Fibroblast of mammary gland (primary cell): ENCODE data around the gene ZBTB14.

Experiments
- DNase-seq: peaks from one replicate; pipeline ENCODE4 v3.0.0-alpha.2; 2010; ENCODE audit warnings: low read depth
- H3K4me3 ChIP-seq: 2 replicates; pipeline ENCODE4 v1.5.1; 2011; ENCODE audit warnings: low read depth, mild to moderate bottlenecking, low read length, moderate library complexity; ENCODE audit not compliant: control insufficient read depth
- TF ChIP-seq, protein P1 (sequence below): conservative IDR thresholded peaks from 2 replicates; pipeline ENCODE4 v1.5.1; 2011; ENCODE audit warnings: low read depth, low read length, inconsistent platforms; ENCODE audit not compliant: control insufficient read depth, insufficient read depth

ZBTB14 gene

DNA sequence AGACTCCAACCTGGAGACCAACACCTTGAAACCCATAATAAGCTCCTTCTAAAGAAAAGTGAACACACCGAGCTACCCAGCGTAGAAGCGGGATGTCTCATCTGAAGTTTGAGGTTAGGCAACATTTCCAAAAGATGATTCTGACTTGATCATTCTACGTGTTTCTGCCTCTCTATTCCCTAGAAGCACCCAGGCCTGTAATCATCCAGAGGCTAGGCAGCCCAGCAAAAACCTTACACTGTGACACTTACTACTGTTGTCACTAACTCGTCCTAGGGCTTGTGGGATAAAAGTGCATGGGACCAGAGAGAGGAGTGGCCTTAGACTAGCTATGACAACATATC is 1.4 kb downstream of the ZBTB14 start:
- TF ChIP-seq, protein P1, sequence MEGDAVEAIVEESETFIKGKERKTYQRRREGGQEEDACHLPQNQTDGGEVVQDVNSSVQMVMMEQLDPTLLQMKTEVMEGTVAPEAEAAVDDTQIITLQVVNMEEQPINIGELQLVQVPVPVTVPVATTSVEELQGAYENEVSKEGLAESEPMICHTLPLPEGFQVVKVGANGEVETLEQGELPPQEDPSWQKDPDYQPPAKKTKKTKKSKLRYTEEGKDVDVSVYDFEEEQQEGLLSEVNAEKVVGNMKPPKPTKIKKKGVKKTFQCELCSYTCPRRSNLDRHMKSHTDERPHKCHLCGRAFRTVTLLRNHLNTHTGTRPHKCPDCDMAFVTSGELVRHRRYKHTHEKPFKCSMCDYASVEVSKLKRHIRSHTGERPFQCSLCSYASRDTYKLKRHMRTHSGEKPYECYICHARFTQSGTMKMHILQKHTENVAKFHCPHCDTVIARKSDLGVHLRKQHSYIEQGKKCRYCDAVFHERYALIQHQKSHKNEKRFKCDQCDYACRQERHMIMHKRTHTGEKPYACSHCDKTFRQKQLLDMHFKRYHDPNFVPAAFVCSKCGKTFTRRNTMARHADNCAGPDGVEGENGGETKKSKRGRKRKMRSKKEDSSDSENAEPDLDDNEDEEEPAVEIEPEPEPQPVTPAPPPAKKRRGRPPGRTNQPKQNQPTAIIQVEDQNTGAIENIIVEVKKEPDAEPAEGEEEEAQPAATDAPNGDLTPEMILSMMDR, result no peak
- peak overlapping the region; percentile 77 for H3K4me3 ChIP-seq
- peak; percentile 34 for DNase-seq

DNA sequence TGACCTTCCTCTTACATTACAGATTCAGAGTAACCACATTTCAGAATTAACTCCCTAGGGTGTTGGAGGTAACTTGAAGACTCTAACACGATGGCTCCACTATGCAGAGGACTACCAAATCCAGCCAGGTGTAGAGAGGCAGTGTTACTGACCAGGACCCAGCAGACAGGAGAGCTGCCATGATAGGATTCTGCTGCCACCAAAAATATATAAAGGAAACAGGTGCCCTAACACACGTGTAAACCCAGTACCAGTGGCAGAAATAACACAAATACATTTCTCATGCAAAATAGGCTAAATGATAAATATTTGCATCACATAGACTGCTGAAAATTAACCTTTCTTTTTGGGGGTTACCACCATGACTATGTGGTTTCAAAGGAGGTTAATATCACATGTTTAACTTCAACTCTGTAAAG is 7.0 kb downstream of the ZBTB14 start:
- TF ChIP-seq, protein P1, result no peak
- no peak overlapping the region for H3K4me3 ChIP-seq
- DNase-seq, result no peak

DNA sequence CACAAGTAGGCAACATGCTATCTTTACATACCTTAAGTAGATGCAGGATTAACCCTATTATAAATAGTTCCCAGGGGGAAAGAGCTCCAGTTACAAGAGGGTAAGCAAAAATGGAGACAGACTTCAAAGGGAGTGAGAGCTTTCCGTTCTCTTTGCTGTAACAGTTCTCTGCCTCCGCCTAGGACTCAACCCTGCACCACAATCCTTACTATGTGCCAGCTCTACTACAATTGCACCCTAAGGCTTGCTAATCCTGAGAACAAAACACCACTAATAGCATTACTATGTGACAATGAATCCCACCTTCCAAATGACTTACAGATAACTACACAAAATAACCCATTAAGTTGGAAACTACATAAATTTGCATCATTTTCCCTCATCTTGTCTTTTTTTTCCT is 7.7 kb downstream of the ZBTB14 start:
- TF ChIP-seq, protein P1, result no peak
- no peak for DNase-seq
- H3K4me3 ChIP-seq, result no peak overlapping the region

DNA sequence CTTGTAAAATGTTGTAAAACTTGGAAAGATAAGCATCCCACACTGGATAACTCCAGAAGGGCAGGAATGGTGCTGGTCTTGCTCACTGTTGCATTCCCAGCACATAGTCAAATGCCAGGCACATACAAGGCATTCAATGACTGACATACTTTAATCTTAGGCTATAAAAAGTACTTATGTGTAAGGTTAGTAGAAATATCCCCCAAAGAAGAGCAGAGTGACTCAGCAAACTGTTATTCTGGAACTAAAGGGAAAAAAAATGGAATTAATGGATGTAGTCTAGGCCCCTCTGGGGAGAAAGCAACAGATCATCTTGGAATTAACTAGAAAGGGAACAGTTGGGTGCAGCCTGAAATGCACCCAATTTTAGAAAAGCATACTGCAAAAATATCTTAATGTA is 9.0 kb downstream of the ZBTB14 start:
- no peak for DNase-seq
- TF ChIP-seq, protein P1, result no peak
- no peak overlapping the region for H3K4me3 ChIP-seq

DNA sequence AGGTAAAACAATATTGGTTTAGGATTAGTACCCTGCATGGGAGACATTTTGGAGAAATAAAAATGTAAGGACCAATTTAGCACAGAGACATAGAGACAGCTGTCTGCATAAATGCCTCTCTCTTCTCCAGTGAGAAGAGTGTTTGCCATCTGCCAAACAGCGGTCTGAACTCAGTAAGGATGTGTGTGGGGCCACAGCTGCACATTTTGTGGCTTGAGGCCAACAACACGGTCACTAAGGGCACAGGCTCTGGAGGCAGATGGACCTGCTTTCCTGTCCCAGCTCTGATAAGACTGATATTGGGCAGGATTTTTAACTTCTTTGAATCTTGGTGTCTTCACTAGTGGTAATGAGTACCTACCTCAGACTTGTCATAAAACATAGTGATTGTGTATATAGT is 10.2 kb downstream of the ZBTB14 start:
- H3K4me3 ChIP-seq, result no peak overlapping the region
- no peak for DNase-seq
- TF ChIP-seq, protein P1, result no peak

DNA sequence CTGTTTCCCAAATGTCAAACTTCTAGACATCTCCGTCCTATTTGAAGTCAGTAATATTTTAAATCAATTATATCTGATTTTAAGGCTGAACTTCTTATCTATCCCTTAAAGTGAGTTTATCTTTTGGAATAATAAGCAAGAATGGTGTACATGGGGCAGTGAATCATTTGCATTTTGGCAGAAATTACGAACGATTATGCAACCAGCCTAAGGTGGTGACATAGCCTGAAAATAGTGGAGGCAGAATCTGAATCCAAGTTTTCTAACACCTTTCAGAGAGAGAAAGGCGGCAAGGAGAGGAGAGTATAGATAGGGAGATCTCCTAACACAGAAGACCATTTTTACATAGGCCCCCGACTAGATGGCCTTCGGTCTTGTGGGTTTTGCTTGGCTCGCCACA is 10.7 kb downstream of the ZBTB14 start:
- TF ChIP-seq, protein P1, result no peak
- peak; percentile 50 for DNase-seq

DNA sequence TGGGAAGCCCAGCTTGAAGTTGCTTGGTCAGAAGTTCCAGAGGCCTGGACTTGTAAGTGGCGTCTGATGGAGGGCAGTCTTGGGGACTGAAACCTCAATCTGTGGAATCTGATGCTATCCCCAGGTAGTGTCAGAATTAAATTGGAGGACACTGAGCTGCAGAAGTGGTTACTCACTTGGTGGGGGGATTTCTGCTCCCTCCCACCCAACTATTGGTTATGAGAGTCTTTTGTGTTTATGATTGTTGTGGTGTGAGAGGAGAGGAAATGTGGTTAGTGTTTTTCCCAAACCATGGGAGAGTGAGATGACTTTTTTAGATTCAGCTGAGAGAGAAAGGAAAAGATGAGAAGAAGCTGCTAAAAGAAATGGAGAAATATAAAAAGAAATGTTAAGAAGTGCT is 12.8 kb downstream of the ZBTB14 start:
- TF ChIP-seq, protein P1, result no peak
- DNase-seq, result no peak
- no peak overlapping the region for H3K4me3 ChIP-seq

More for the DNA sequence above, 10.7 kb downstream of the ZBTB14 start:
- H3K4me3 ChIP-seq, result no peak overlapping the region
